ENCODE measurements around the gene FGL2. TPM values are rescaled to one million over a fixed set of nuclear protein-coding genes. Genes with fewer than 3 reads are reported as not detected.

Gene FGL2
- total RNA-seq, 1 experiment from 2014 or later = not detected

GRCh38 chr7:77182261-77182660 is 17.4 kb downstream of the FGL2 start:
- no peaks in the 10 kb centered on the region for H3K9me3 ChIP-seq (ENCODE audit: control insufficient read depth, low read depth, low read length)
- WGBS (ENCODE audit: extremely low coverage, insufficient read length, low lambda C conversion rate) = no CpG with 5 or more reads among the region's 1 CpG

More at GRCh38 chr7:77182261-77182660, 17.4 kb downstream of the FGL2 start:
- no peak overlapping the region for H3K56ac ChIP-seq (ENCODE audit: insufficient read length, low read depth, low read length)
- no peak overlapping the region for H4K8ac ChIP-seq (replicated peaks; ENCODE audit: insufficient read length, low read depth, low read length)
- no peak overlapping the region for H3K14ac ChIP-seq (ENCODE audit: insufficient read depth, low read length)
- no peak overlapping the region for H2BK20ac ChIP-seq (ENCODE audit: low read depth, low read length, poor library complexity, severe bottlenecking)
- no peak overlapping the region for H2AFZ ChIP-seq (ENCODE audit: low read length)
- no peak overlapping the region for H3K27ac ChIP-seq (ENCODE audit: insufficient read length, low read depth, low read length)
- H3T11ph ChIP-seq (ENCODE audit: low read length) = no peak overlapping the region
- TF ChIP-seq CTCF (conservative IDR thresholded peaks at IDR 0.05) = no peak
- no peak overlapping the region for H2BK120ac ChIP-seq (ENCODE audit: low read depth, low read length, poor library complexity, severe bottlenecking)
- H3K79me2 ChIP-seq (ENCODE audit: insufficient read depth, low read length) = no peaks in the 10 kb centered on the region
- H3K79me1 ChIP-seq (ENCODE audit: insufficient read depth, low read depth, low read length, poor library complexity, severe bottlenecking) = no peaks in the 10 kb centered on the region
- no peak overlapping the region for H4K5ac ChIP-seq (ENCODE audit: insufficient read length, low read depth, low read length)
- H2BK12ac ChIP-seq (ENCODE audit: insufficient read length, low read depth, low read length) = no peak overlapping the region
- Mint-ChIP-seq H3K27me3 (ENCODE audit: low read depth) (no peaks in the 10 kb centered on the region; the same call in 1 of the 2 replicates), H3K4me3 (no peak overlapping the region), H3K36me3 (ENCODE audit: insufficient read depth in 1 of 3, low read depth in 3 of 3) (no peaks in the 10 kb centered on the region), H3K9me3 (no peaks in the 10 kb centered on the region), H3K4me1 (no peaks in the 10 kb centered on the region), H3K27ac (peak overlapping the region in 1 of 3 experiments; percentile 29; a peak in 1 of 7 replicates)
- H3K9ac ChIP-seq (ENCODE audit: extremely low read depth, insufficient read length, low read length) = no peak overlapping the region
- no peak overlapping the region for H2BK15ac ChIP-seq (ENCODE audit: low read depth, low read length)
- no peak overlapping the region for H3K4ac ChIP-seq (ENCODE audit: low read depth, low read length)
- H3K18ac ChIP-seq (ENCODE audit: insufficient read length, low read depth, low read length) = no peak overlapping the region
- no peaks in the 10 kb centered on the region for H4K20me1 ChIP-seq (ENCODE audit: control insufficient read depth, insufficient read depth, insufficient read length)
- no peak overlapping the region for H3K4me2 ChIP-seq (ENCODE audit: insufficient read depth, insufficient read length, low read length)
- H4K91ac ChIP-seq (ENCODE audit: insufficient read length, low read depth, low read length) = no peak overlapping the region
- H2AK5ac ChIP-seq (ENCODE audit: insufficient read length, low read length) = no peak overlapping the region
- no peak overlapping the region for H3K23ac ChIP-seq (ENCODE audit: insufficient read length, low read depth, low read length)
- no peaks in the 10 kb centered on the region for H3K23me2 ChIP-seq (ENCODE audit: insufficient read length, low read depth, low read length, poor library complexity, severe bottlenecking)
- H2BK5ac ChIP-seq (ENCODE audit: insufficient read length, low read length) = no peak overlapping the region
- H3K4me1 ChIP-seq (ENCODE audit: insufficient read depth, low read length) = no peaks in the 10 kb centered on the region
- no peaks in the 10 kb centered on the region for H3K27me3 ChIP-seq (ENCODE audit: insufficient read depth, low read length)
- no peak for DNase-seq
